WERI-Rb-1 (cell line): ENCODE measurements around the gene SPRY4.

Experiments
- DNase-seq: peaks from one replicate; pipeline ENCODE4 v3.0.0-alpha.2; 2020
- H3K27ac ChIP-seq: fragments of 250-450 bp; sonication (Bioruptor Pico); 2 replicates; pipeline ENCODE4 v1.5.1; 2020; ENCODE audit warnings: mild to moderate bottlenecking, moderate library complexity
- H3K27me3 ChIP-seq: fragments of 250-450 bp; sonication (Bioruptor Pico); 2 replicates; pipeline ENCODE4 v1.5.1; 2021; ENCODE audit warnings: mild to moderate bottlenecking, low read depth, moderate library complexity; ENCODE audit not compliant: insufficient read depth, severe bottlenecking
- H3K36me3 ChIP-seq: fragments of 250-450 bp; sonication (Bioruptor Pico); 2 replicates; pipeline ENCODE4 v1.5.1; 2020; ENCODE audit warnings: mild to moderate bottlenecking, moderate library complexity
- H3K4me3 ChIP-seq: 2 replicates; pipeline ENCODE4 v1.5.1; 2011; ENCODE audit warnings: low read depth, mild to moderate bottlenecking, control low read depth, low read length
- H3K9me3 ChIP-seq: fragments of 250-450 bp; sonication (Bioruptor Pico); 2 replicates; pipeline ENCODE4 v1.5.1; 2021; ENCODE audit warnings: mild to moderate bottlenecking, moderate library complexity; ENCODE audit not compliant: severe bottlenecking
- TF ChIP-seq, protein P1 (sequence below): IDR thresholded peaks from 2 replicates; pipeline ENCODE4 v1.5.1; 2011; ENCODE audit warnings: low read depth, mild to moderate bottlenecking, control low read depth, inconsistent platforms, low read length

The SPRY4 gene

DNA sequence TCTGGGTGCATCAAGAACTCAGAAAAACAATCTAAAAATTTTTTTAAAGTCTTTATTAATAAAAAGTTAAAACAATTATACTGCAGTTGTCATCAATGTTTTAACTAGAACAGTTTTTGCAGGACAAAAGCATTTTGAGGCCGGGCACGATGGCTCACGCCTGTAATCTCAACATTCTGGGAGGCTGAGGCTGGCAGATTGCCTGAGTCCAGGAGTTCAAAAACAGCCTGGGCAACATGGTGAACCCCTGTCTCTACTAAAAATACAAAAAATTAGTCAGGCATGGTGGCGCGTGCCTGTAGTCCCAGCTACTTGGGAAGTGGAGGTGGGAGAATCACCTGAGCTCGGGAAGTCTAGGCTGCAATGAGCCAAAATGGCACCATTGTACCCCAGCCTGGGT lies 5.2 kb upstream of the SPRY4 start:
- DNase-seq = no peak
- no peaks in the 10 kb centered on the region for H3K9me3 ChIP-seq
- no peak overlapping the region for H3K4me3 ChIP-seq
- TF ChIP-seq, protein P1, sequence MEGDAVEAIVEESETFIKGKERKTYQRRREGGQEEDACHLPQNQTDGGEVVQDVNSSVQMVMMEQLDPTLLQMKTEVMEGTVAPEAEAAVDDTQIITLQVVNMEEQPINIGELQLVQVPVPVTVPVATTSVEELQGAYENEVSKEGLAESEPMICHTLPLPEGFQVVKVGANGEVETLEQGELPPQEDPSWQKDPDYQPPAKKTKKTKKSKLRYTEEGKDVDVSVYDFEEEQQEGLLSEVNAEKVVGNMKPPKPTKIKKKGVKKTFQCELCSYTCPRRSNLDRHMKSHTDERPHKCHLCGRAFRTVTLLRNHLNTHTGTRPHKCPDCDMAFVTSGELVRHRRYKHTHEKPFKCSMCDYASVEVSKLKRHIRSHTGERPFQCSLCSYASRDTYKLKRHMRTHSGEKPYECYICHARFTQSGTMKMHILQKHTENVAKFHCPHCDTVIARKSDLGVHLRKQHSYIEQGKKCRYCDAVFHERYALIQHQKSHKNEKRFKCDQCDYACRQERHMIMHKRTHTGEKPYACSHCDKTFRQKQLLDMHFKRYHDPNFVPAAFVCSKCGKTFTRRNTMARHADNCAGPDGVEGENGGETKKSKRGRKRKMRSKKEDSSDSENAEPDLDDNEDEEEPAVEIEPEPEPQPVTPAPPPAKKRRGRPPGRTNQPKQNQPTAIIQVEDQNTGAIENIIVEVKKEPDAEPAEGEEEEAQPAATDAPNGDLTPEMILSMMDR = no peak
- H3K27me3 ChIP-seq = no peaks in the 10 kb centered on the region
- H3K36me3 ChIP-seq = no peaks in the 10 kb centered on the region
- H3K27ac ChIP-seq = no peak overlapping the region

DNA sequence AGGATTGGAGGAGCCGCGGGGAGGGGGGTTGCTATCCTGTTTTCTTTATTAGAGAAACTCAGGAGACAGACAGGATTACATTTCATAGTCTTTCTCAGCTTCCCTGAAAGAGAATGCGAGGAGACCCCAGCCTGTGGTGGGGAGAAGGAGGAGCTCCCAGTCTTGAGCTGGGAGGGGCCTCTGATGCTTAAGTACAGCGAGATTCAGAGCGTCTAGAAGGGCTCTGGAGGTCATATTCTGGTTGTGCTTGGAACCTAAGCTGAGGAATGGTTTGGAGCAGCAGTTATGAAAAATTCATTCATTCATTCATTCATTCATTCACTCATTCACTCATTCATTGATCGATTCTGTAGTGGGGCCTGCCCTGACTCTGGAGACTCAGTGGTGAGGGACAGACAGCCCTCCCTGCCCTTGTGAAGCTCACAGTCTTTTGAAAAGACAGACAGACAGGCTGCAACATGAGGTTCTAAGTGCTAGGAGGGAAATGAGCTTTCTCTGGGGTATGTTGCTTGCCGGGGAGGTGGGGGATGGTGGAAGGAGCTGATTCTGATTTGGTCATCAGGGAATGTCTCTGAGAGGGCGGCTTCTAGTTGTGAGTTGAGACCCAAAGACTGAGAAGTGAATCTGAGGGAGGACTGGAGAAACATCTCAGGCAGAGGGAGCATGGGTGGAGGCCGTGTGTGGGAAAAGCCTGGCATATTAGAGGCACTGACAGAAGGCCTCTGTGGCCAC lies 2.5 kb upstream of the SPRY4 start:
- peak; percentile 22 for DNase-seq
- H3K27ac ChIP-seq = no peak overlapping the region
- H3K27me3 ChIP-seq = peaks cover 8% of the 10 kb centered on the region
- H3K9me3 ChIP-seq = no peaks in the 10 kb centered on the region
- H3K4me3 ChIP-seq = no peak overlapping the region
- TF ChIP-seq, protein P1 = no peak
- H3K36me3 ChIP-seq = no peaks in the 10 kb centered on the region

DNA sequence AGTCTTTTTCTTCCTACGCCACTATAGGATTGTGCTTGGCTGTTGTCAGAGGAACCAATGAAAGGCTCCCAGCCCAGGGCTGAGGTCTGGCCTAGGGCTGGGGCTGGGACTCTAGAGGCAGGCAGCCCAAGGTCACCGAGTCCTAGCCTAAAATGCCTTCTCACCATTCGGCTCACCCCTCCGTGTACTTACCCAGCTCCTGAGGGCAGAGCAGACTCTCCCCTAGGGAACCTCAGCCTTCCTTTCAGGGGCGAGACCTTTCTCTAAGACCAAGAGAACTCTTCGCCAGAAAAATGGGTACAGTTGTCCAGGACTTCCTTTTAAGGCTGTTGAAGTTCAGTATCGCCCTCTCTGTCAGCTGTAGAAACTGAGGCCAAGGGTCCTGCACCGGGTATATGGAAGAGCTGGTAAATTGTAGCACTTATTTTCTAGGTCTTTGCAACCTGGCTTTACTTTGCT lies 1.7 kb upstream of the SPRY4 start:
- TF ChIP-seq, protein P1 = no peak
- no peak for DNase-seq
- peaks cover 8% of the 10 kb centered on the region for H3K27me3 ChIP-seq
- H3K9me3 ChIP-seq = no peaks in the 10 kb centered on the region
- peak overlapping the region; percentile 55 for H3K4me3 ChIP-seq
- H3K36me3 ChIP-seq = no peaks in the 10 kb centered on the region
- peak overlapping the region; percentile 77 for H3K27ac ChIP-seq

DNA sequence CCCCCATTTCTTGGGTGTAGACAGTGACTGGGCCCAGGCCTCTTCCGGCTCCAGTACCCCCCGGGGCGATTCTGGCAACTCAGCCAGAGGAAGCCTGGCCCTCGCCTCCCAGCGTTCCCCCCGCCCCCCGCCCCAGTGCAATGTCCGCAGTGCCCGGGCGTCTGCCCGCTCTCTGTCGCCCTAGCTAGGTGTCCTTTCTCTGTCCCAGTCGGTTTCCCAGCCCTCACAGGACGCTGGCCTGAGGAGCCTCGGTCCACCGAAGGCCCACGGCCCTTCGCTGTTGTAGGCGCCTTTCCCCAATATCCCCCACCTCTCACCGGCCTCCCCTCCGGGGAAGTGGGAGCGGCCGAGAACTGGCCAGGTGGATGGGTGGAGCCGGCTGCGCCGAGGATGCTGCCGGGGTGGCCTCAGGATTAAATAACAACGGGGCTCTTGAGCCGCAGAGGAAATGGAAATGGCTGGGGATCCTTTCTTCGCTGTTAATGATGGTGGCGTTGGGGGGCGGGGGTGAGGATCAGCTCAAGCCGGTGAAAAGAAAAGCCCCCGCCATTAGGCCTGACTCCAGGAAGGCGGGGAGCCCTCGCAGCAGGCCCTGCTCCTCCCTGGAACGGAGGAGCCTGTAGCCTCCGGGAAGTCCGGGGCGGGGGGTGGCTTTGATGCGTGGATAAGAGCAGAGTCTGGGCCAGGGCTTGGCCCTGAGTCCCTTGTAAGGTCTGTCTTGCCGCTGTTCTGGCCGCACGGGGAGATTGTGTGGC lies 1.1 kb upstream of the SPRY4 start:
- peak overlapping the region; percentile 55 for H3K4me3 ChIP-seq
- H3K27me3 ChIP-seq = peaks cover 8% of the 10 kb centered on the region
- TF ChIP-seq, protein P1 = no peak
- no peaks in the 10 kb centered on the region for H3K36me3 ChIP-seq
- peak overlapping the region; percentile 77 for H3K27ac ChIP-seq
- H3K9me3 ChIP-seq = no peaks in the 10 kb centered on the region
- DNase-seq = peak; percentile 91

DNA sequence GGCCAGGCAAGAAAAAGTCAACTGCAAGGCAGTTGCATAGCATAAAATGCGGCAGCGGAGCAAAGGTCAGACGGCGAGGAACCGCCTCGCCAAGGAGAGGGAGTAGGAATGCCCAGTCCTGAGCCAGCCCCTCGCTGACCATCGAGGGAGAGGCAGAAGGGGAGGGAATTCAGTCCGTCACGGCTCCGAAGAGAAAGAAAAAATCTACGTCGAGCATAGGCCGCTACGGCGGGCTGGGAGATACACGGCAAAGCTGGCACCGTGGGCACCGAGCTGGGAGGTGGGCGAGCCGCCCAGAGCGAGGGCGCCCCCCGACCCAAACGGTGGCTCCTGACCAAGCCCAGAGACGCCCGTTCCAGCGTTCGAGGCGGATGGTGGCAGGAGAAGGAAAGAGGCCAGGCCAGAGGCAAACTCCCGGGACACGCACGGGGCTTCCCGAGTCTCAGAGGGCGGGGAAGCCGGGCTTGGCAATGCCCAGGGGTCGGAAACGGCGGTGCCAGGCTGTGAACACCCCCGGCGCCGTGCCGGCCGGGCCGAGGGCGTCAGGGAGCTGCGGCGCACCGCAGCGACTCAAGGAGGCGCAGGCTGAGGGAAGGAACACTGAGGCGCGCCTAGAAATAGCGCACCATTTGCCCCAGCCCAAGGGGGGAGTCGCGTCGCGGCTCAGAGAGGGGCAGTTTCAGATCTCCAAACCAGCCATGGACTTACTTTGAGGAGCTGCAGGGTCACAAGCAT lies 518 bp downstream of the SPRY4 start:
- Histone ChIP-seq H3K36me3 (no peaks in the 10 kb centered on the region), H3K9me3 (no peaks in the 10 kb centered on the region), H3K27ac (no peak overlapping the region), H3K4me3 (peak overlapping the region; percentile 46), H3K27me3 (peaks cover 8% of the 10 kb centered on the region)
- TF ChIP-seq, protein P1 = no peak
- no peak for DNase-seq
